HEK293 (cell line): ENCODE results near the gene IGFBPL1.
"Not testable (repeated sequence)": the region's sequence is repeated elsewhere in the genome, so short reads cannot be mapped to it uniquely, and the experiment has no call there.

Source experiments
- YY1 ChIP-seq: fragments of 450-650 bp; formaldehyde crosslinking; IDR thresholded peaks from 2 replicates; pipeline ENCODE4 v1.5.1; 2018; ENCODE audit warnings: missing biosample characterization, missing genetic modification characterization
- ZBTB11 ChIP-seq: fragments of 450-650 bp; formaldehyde crosslinking; conservative IDR thresholded peaks from 2 replicates; pipeline ENCODE4 v1.5.1; 2016; ENCODE audit warnings: low read depth, missing biosample characterization, missing genetic modification characterization
- ZNF112 ChIP-seq: fragments of 450-650 bp; formaldehyde crosslinking; IDR thresholded peaks from 2 replicates; pipeline ENCODE4 v1.5.0; 2017; ENCODE audit warnings: missing biosample characterization, missing genetic modification characterization
- ZNF169 ChIP-seq: fragments of 450-650 bp; formaldehyde crosslinking; IDR thresholded peaks from 2 replicates; pipeline ENCODE4 v1.5.1; 2016; ENCODE audit warnings: missing biosample characterization, missing genetic modification characterization
- ZNF24 ChIP-seq: fragments of 450-650 bp; formaldehyde crosslinking; IDR thresholded peaks from 2 replicates; pipeline ENCODE4 v1.5.1; 2016; ENCODE audit warnings: missing biosample characterization, missing genetic modification characterization
- ZNF324 ChIP-seq: fragments of 450-650 bp; formaldehyde crosslinking; IDR thresholded peaks from 2 replicates; pipeline ENCODE4 v1.5.1; 2016; ENCODE audit warnings: missing biosample characterization, missing genetic modification characterization
- ZNF362 ChIP-seq: fragments of 450-650 bp; formaldehyde crosslinking; IDR thresholded peaks from 2 replicates; pipeline ENCODE4 v1.5.1; 2016; ENCODE audit warnings: missing biosample characterization, missing genetic modification characterization
- ZNF423 ChIP-seq: fragments of 450-650 bp; formaldehyde crosslinking; IDR thresholded peaks from 2 replicates; pipeline ENCODE4 v1.5.1; 2016; ENCODE audit warnings: missing biosample characterization, missing genetic modification characterization
- ZNF530 ChIP-seq: fragments of 450-650 bp; formaldehyde crosslinking; IDR thresholded peaks from 2 replicates; pipeline ENCODE4 v1.5.1; 2016; ENCODE audit warnings: low read depth, missing biosample characterization, missing genetic modification characterization
- ZNF561 ChIP-seq: fragments of 450-650 bp; IDR thresholded peaks from 2 replicates; pipeline ENCODE4 v1.5.1; 2018; ENCODE audit warnings: missing biosample characterization, missing genetic modification characterization, borderline replicate concordance
- ZNF629 ChIP-seq: fragments of 450-650 bp; formaldehyde crosslinking; IDR thresholded peaks from 2 replicates; pipeline ENCODE4 v1.5.1; 2017; ENCODE audit warnings: missing biosample characterization, missing genetic modification characterization
- TF ChIP-seq, protein P1 (sequence below): fragments of 450-650 bp; formaldehyde crosslinking; IDR thresholded peaks from 2 replicates; pipeline ENCODE4 v1.5.1; 2016; ENCODE audit warnings: missing biosample characterization, missing genetic modification characterization
- TF ChIP-seq, protein P2 (sequence below): fragments of 450-650 bp; formaldehyde crosslinking; IDR thresholded peaks from 2 replicates; pipeline ENCODE4 v1.5.1; 2016; ENCODE audit warnings: missing biosample characterization, missing genetic modification characterization

DNA sequence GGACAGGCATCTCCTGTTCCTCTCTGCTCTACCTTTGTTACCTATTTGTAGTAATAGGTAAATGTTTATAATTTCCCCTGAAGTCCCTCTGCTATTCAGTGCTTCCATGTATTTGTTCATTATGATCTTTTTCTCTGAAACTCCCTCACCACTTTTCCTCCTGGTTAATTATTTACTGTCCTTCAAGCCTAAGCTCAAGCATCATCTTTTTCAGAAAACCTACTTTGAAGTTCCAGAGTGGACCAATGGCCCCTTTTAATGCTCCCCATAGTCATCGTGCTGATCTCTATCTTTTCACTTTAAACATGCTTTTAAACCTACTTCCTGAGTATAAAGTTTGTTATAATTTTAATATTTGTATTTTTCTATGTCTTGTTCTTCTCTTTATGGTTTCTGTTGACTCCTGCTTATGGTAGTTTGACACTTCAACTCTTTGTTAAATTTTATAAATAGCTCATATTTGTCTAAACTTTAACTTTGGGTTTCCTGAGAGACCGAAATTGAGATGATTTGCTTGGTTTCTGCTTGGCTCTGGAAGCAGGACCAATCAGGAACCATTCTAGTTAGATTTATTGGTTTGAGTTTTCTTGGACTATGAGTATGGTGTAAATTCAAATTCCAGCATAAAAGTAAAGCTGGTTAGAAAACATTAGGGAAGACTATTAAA is 48.5 kb upstream of the IGFBPL1 start:
- TF ChIP-seq ZNF362 (tag by site-specific recombination); ZNF530 (tag by site-specific recombination); ZNF561; ZNF423; ZNF324 (tag by site-specific recombination); YY1 (tag by site-specific recombination); ZNF169 (tag by site-specific recombination); ZNF24 (tag by site-specific recombination); ZBTB11 (tag by site-specific recombination); ZNF629 (tag by site-specific recombination); ZNF112 (tag by site-specific recombination): not testable (repeated sequence)
- TF ChIP-seq, protein P1, sequence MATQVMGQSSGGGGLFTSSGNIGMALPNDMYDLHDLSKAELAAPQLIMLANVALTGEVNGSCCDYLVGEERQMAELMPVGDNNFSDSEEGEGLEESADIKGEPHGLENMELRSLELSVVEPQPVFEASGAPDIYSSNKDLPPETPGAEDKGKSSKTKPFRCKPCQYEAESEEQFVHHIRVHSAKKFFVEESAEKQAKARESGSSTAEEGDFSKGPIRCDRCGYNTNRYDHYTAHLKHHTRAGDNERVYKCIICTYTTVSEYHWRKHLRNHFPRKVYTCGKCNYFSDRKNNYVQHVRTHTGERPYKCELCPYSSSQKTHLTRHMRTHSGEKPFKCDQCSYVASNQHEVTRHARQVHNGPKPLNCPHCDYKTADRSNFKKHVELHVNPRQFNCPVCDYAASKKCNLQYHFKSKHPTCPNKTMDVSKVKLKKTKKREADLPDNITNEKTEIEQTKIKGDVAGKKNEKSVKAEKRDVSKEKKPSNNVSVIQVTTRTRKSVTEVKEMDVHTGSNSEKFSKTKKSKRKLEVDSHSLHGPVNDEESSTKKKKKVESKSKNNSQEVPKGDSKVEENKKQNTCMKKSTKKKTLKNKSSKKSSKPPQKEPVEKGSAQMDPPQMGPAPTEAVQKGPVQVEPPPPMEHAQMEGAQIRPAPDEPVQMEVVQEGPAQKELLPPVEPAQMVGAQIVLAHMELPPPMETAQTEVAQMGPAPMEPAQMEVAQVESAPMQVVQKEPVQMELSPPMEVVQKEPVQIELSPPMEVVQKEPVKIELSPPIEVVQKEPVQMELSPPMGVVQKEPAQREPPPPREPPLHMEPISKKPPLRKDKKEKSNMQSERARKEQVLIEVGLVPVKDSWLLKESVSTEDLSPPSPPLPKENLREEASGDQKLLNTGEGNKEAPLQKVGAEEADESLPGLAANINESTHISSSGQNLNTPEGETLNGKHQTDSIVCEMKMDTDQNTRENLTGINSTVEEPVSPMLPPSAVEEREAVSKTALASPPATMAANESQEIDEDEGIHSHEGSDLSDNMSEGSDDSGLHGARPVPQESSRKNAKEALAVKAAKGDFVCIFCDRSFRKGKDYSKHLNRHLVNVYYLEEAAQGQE (tag by site-specific recombination), result not testable (repeated sequence)
- TF ChIP-seq, protein P2, sequence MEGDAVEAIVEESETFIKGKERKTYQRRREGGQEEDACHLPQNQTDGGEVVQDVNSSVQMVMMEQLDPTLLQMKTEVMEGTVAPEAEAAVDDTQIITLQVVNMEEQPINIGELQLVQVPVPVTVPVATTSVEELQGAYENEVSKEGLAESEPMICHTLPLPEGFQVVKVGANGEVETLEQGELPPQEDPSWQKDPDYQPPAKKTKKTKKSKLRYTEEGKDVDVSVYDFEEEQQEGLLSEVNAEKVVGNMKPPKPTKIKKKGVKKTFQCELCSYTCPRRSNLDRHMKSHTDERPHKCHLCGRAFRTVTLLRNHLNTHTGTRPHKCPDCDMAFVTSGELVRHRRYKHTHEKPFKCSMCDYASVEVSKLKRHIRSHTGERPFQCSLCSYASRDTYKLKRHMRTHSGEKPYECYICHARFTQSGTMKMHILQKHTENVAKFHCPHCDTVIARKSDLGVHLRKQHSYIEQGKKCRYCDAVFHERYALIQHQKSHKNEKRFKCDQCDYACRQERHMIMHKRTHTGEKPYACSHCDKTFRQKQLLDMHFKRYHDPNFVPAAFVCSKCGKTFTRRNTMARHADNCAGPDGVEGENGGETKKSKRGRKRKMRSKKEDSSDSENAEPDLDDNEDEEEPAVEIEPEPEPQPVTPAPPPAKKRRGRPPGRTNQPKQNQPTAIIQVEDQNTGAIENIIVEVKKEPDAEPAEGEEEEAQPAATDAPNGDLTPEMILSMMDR (tag by site-specific recombination), result not testable (repeated sequence)
